Measurements from ENCODE around the gene KCTD5.

KCTD5 gene

GRCh38 chr16:2724088-2724676 is 41.9 kb downstream of the KCTD5 start:
- no peak for DNase-seq (ENCODE audit: low read depth)
- no peak overlapping the region for H3K4me3 ChIP-seq (ENCODE audit: low read depth, low read length)
- no peak for TF ChIP-seq CTCF (IDR thresholded peaks at IDR 0.05; ENCODE audit: low read depth, low read length, missing control alignments)

- DNase-seq (ENCODE audit: low read depth): no peak
- no peak overlapping the region for H3K4me3 ChIP-seq (ENCODE audit: low read depth, low read length)
- no peak for TF ChIP-seq CTCF (IDR thresholded peaks at IDR 0.05; ENCODE audit: low read depth, low read length, missing control alignments)
Measured at GRCh38 chr16:2724816-2725348, 42.6 kb downstream of the KCTD5 start.

- no peak for TF ChIP-seq CTCF (IDR thresholded peaks at IDR 0.05; ENCODE audit: low read depth, low read length, missing control alignments)
- no peak overlapping the region for H3K4me3 ChIP-seq (ENCODE audit: low read depth, low read length)
- DNase-seq (ENCODE audit: low read depth): no peak
Measured at GRCh38 chr16:2726923-2727322, 44.6 kb downstream of the KCTD5 start.

DNA sequence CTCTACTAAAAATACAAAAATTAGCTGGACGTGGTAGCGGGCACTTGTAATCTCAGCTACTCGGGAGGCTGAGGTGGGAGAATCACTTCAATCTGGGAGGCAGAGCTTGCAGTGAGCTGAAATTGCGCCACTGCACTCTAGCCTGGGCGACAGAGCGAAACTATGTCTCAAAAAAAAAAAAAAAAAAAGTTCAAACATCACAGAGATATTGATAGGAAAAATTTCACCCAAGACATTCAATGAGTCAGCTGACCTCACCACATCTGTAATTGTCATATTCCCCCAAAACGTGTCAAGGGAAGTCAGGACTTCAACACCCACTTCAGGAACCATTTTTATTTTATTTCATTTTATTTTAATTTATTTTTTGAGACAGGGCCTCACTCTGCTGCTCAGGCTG is 45.7 kb downstream of the KCTD5 start:
- TF ChIP-seq CTCF (IDR thresholded peaks at IDR 0.05; ENCODE audit: low read depth, low read length, missing control alignments): no peak
- H3K4me3 ChIP-seq (ENCODE audit: low read depth, low read length): no peak overlapping the region
- no peak for DNase-seq (ENCODE audit: low read depth)

DNA sequence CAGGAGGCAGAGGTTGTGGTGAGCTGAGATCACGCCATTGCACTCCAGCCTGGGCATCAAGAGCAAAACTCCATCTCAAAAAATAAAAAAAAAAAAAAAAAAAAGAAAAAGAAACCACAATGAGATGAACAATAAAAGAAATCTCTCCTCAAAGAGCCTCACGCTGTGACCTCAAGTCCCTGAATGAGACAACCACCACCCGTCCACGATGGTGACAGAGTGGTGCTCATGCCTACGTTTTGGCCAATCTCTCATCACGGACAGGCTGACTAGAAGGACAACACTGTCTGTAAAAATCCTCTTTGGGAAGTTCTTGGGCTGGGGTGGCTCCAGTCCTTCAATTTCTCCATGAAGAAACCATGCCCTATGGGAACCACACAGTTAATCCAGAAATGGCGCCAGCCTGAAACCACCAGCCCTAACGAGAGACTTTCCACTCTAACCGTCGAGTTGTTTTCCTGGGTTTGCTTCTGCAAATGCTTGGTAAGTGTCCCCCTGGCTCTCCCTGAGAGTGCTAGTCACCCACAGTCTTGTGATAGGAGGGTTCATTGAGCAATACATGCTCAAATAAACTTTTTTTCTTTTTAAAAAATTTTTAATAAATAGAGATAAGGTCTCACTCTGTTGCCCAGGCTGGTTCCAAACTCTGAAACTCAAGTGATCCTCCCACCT is 52.7 kb downstream of the KCTD5 start:
- H3K4me3 ChIP-seq (ENCODE audit: low read depth, low read length): no peak overlapping the region

GRCh38 chr16:2736476-2737237 is 54.3 kb downstream of the KCTD5 start:
- DNase-seq (ENCODE audit: low read depth): no peak

More for the DNA sequence above, 52.7 kb downstream of the KCTD5 start:
- TF ChIP-seq CTCF (IDR thresholded peaks at IDR 0.05; ENCODE audit: low read depth, low read length, missing control alignments): no peak
- no peak for DNase-seq (ENCODE audit: low read depth)

More at GRCh38 chr16:2736476-2737237, 54.3 kb downstream of the KCTD5 start:
- H3K4me3 ChIP-seq (ENCODE audit: low read depth, low read length): no peak overlapping the region
- TF ChIP-seq CTCF (IDR thresholded peaks at IDR 0.05; ENCODE audit: low read depth, low read length, missing control alignments): no peak
